DOHH2 (cell line): ENCODE measurements around the gene RABGAP1L.
"Not testable (repeated sequence)": the region's sequence is repeated elsewhere in the genome, so short reads cannot be mapped to it uniquely, and the experiment has no call there.

Source experiments
- EZH2phosphoT487 ChIP-seq: fragments of 200-600 bp; sonication (generic); IDR thresholded peaks from 2 replicates; pipeline ENCODE4 v1.6.1; 2017; ENCODE audit warnings: borderline replicate concordance, mild to moderate bottlenecking, antibody characterized with exemption, low read length, moderate library complexity, mixed read lengths
- TF ChIP-seq, protein P1 (sequence below): fragments of 200-600 bp; sonication (generic); IDR thresholded peaks from one replicate; pipeline ENCODE4 v1.5.1; 2014; ENCODE audit warnings: antibody characterized with exemption, mild to moderate bottlenecking, low read depth, low read length; ENCODE audit not compliant: poor library complexity, severe bottlenecking

DNA sequence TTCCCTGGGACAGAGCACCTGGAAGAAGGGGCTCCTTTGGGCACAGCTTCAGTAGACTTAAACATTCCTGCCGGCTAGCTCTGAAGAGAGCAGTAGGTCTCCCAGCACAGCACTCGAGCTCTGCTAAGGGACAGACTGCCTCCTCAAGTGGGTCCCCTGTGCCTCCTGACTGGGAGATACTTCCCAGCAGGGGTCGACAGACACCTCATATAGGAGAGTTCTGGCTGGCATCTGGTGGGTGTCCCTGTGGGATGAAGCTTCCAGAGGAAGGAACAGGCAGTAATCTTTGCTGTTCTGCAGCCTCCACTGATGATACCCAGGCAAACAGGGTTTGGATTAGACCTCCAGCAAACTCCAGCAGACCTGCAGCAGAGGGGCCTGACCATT, 14.9 kb upstream of the RABGAP1L start:
- TF ChIP-seq EZH2phosphoT487: not testable (repeated sequence)
- TF ChIP-seq, protein P1, sequence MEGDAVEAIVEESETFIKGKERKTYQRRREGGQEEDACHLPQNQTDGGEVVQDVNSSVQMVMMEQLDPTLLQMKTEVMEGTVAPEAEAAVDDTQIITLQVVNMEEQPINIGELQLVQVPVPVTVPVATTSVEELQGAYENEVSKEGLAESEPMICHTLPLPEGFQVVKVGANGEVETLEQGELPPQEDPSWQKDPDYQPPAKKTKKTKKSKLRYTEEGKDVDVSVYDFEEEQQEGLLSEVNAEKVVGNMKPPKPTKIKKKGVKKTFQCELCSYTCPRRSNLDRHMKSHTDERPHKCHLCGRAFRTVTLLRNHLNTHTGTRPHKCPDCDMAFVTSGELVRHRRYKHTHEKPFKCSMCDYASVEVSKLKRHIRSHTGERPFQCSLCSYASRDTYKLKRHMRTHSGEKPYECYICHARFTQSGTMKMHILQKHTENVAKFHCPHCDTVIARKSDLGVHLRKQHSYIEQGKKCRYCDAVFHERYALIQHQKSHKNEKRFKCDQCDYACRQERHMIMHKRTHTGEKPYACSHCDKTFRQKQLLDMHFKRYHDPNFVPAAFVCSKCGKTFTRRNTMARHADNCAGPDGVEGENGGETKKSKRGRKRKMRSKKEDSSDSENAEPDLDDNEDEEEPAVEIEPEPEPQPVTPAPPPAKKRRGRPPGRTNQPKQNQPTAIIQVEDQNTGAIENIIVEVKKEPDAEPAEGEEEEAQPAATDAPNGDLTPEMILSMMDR: not testable (repeated sequence)
